Measurements from ENCODE around the gene OAS3. TPM values are rescaled to one million over a fixed set of nuclear protein-coding genes. Genes with fewer than 3 reads are reported as not detected.

OAS3 gene
- total RNA-seq, 4 donors from 2014 or later = 7.3 to 24.9 (median 14.3) TPM

- TF ChIP-seq CTCF (IDR thresholded peaks at IDR 0.05; ENCODE audit: low read depth) = no peak
Observed at GRCh38 chr12:113007166-113007565, 68.9 kb downstream of the OAS3 start.

- no peak for TF ChIP-seq CTCF (IDR thresholded peaks at IDR 0.05; ENCODE audit: low read depth)
Observed at GRCh38 chr12:113010701-113011100, 72.4 kb downstream of the OAS3 start.

GRCh38 chr12:113014565-113014964 is 76.3 kb downstream of the OAS3 start:
- no peak for TF ChIP-seq CTCF (IDR thresholded peaks at IDR 0.05; ENCODE audit: low read depth)

- TF ChIP-seq CTCF (IDR thresholded peaks at IDR 0.05; ENCODE audit: low read depth) = no peak
Observed at GRCh38 chr12:113016796-113017195, 78.5 kb downstream of the OAS3 start.

GRCh38 chr12:113019025-113019424 is 80.8 kb downstream of the OAS3 start:
- no peak for TF ChIP-seq CTCF (IDR thresholded peaks at IDR 0.05; ENCODE audit: low read depth)

GRCh38 chr12:113021500-113021899 is 83.2 kb downstream of the OAS3 start:
- TF ChIP-seq CTCF (IDR thresholded peaks at IDR 0.05; ENCODE audit: low read depth) = no peak

Other genes starting within 250 kb of the OAS3 start
- not detected for gene RPH3A, start 146.7 kb upstream of the OAS3 start, total RNA-seq
- gene OAS1, start 31.5 kb upstream of the OAS3 start, total RNA-seq = 100 to 1,000 TPM in 1 of 4 donors, 10 to 100 TPM in 3; 16.2 to 104 (median 23.9) TPM
- gene OAS2, start 40.0 kb downstream of the OAS3 start, total RNA-seq = 10 to 100 TPM in 2 of 4 donors, 1 to 10 TPM in 2; 9.5 to 19.7 (median 12.3) TPM
- 100 to 1,000 TPM in 1 of 4 donors, 10 to 100 TPM in 3; 20.2 to 137 (median 46.2) TPM for gene DTX1, start 118.3 kb downstream of the OAS3 start, total RNA-seq
- not detected for gene RASAL1, start 197.3 kb downstream of the OAS3 start, total RNA-seq
- gene CFAP73, start 211.2 kb downstream of the OAS3 start, total RNA-seq = not detected
- 100 to 1,000 TPM in 1 of 4 donors, 10 to 100 TPM in 3; 27.7 to 107 (median 46.2) TPM for gene DDX54, start 247.0 kb downstream of the OAS3 start, total RNA-seq
- 10 to 100 TPM in 1 of 4 donors, 1 to 10 TPM in 3; 8.3 to 11.0 (median 9.4) TPM for gene RITA1, start 247.2 kb downstream of the OAS3 start, total RNA-seq